M059J (cell line): ENCODE results near the gene CACNB2. TPM values are rescaled to one million over a fixed set of nuclear protein-coding genes. Genes with fewer than 3 reads are reported as not detected.
A peak's percentile ranks its signal among the peaks of the same experiment; 100 is the strongest.
"Not testable (repeated sequence)": the region's sequence is repeated elsewhere in the genome, so short reads cannot be mapped to it uniquely, and the experiment has no call there.

Experiments used
- DNase-seq: peaks from one replicate; pipeline ENCODE4 v3.0.0-alpha.2; 2012; ENCODE audit warnings: low read depth
- total RNA-seq: library from RNA; depleted of rRNA; stranded (reverse); fragments of >200 nt; shearing (Covaris generic); gene quantifications from 2 replicates; pipeline ENCODE4 v1.2.3, GENCODE V29; 2014

Gene CACNB2
- total RNA-seq, 1 experiment from 2014 or later = 0.52 TPM

DNA sequence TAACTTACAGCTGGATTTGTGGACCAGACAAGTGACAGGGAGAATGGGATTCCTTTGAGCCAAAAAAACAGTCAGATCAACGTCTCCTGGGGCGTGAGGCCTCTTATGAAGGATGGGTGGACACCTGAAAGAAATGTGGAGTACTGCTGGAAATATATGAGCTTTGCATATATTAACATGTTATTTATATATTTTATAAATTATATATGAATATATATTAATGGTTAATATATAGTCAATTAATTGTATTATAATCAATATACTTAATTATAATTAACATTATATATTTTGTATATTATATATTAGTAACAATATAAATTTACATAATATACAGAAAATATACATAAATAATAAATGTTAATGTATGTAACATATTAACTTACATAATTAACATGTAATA is 57.5 kb downstream of the CACNB2 start:
- no peak for DNase-seq

GRCh38 chr10:18201877-18202276 is 61.7 kb downstream of the CACNB2 start:
- DNase-seq = no peak

GRCh38 chr10:18202680-18203460 is 62.6 kb downstream of the CACNB2 start:
- no peak for DNase-seq

- no peak for DNase-seq
Measured at GRCh38 chr10:18203471-18203870, 63.2 kb downstream of the CACNB2 start.

GRCh38 chr10:18204039-18204835 is 64.0 kb downstream of the CACNB2 start:
- DNase-seq = peak; percentile 1

DNA sequence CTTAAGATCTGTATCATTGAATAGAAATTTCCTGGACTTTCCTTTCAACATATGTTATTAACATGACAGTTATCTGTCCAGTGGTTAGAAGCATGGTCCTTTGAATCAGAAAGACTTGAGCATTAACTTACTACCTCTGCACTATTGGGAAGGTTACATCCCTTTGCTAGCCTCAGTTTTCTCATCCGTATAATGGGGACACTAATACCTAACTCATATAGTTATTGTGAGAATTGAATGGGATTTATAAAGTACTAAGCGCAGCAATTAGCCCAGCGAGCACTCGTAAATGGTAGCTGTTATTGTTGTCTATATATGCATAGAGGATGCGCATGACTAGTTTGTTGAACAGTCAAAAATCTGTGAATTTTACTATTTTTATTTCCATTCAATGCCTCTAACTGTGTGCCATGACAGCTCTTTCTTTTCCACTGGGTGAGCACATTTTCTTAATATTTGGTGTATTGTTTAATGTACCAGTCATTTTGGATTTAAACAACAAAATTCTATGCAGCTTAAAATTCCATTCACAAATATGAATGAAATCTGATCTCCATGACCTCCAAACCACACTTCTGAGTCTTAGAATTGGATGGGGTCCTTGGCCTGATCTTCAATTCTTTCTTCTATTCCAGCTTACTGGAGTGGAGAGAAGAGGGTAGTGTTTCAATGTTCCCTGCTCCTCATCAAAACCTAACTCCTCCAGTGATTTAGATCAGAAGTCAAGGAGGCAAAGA is 65.0 kb downstream of the CACNB2 start:
- no peak for DNase-seq

DNA sequence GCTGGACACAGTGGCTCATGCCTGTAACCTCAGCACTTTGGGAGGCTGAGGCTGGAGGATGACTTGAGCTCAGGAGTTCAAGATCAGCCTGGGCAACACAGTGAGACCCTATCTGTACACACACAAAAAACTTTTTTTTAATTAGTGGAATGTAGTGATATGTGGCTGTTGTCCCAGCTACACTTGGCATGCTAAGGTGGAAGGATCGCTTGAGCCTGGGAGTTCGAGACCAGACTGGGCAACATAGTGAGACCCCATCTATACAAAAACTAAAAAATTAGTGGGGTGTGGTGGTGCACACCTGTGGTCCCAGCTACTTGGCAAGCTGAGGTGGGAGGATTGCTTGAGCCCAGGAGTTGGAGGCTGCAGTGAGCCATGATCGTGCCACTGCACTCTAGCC is 68.0 kb downstream of the CACNB2 start:
- DNase-seq = not testable (repeated sequence)

DNA sequence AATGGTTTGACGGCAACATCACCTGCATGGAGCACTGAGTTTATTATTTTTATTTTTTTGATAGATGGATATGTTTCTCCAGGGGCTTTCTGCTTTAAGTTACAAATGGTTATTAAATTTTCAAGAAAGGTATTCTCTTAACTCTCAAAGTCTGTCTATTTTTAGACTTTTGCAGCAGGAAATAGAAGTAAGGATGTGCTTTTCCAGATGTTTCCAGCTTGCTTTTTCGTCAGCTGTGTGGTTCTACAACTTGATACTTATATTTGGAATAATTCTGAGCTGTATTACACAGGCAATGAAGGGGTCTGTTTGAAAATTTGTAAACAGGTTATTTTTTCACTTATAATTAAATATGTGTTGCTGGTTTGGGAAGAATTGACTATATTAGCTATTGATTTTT is 69.0 kb downstream of the CACNB2 start:
- no peak for DNase-seq

GRCh38 chr10:18210711-18211110 is 70.5 kb downstream of the CACNB2 start:
- no peak for DNase-seq

- DNase-seq = no peak
Measured at GRCh38 chr10:18211862-18212261, 71.6 kb downstream of the CACNB2 start.

DNA sequence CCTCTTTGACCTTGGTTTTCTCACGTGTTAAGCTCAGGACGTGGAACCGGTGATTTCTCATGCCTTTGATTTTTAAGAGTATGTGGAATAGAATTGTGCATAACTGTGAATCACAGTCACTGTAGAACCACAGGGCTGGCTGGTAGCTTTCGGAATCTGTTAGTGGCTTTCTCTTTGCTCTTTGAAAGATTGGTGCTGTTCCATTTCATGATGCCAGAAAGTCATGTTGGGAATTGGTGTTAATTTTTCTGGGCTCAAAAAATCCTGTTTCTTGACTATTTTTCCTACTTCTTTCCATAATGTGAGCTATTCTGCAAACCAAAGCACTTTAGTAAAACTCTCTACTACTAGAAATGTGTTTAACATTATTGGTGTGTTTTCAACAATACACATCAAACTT is 73.0 kb downstream of the CACNB2 start:
- DNase-seq = no peak

GRCh38 chr10:18214691-18215563 is 74.7 kb downstream of the CACNB2 start:
- DNase-seq = peak; percentile 34

DNA sequence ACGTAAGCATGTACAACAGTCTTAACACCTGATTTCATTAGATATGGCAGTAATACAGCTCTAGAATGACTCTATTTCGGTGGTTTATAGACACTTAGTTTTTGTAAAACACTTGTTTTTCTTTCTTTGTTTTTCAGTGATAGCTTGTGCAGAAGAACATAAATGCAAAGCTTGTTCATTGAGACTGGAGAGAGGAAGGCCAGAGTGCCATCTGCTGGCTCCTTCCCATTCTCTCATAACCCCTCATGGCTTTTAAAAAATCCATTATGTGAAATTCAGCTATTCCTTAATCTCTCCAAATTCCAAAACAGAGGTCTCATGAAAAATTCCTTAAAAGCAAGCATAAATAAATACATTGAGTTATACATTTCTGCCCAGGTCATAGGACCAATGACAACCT is 76.3 kb downstream of the CACNB2 start:
- DNase-seq = peak; percentile 24

GRCh38 chr10:18217577-18217976 is 77.4 kb downstream of the CACNB2 start:
- DNase-seq = no peak

GRCh38 chr10:18219146-18219545 is 78.9 kb downstream of the CACNB2 start:
- no peak for DNase-seq

GRCh38 chr10:18221123-18221522 is 80.9 kb downstream of the CACNB2 start:
- DNase-seq = no peak

DNA sequence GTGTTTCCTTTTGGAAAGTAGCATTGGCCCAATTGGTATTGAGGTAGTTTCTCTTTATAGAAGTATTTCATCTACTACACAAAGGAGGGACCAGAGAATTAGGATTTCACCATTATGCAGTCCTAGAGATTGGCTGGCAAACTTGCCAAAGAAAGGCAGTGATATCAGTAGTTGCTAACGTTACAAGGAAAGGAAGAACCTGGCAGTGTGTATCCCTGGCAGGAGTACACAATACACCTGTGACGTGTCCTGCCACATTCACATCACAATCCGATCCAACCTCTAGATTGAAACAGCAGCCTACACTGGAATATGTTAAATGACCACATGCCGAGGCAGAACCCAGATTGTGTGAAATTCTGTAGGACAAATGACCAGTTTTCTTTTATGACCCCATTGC is 81.7 kb downstream of the CACNB2 start:
- DNase-seq = no peak

DNA sequence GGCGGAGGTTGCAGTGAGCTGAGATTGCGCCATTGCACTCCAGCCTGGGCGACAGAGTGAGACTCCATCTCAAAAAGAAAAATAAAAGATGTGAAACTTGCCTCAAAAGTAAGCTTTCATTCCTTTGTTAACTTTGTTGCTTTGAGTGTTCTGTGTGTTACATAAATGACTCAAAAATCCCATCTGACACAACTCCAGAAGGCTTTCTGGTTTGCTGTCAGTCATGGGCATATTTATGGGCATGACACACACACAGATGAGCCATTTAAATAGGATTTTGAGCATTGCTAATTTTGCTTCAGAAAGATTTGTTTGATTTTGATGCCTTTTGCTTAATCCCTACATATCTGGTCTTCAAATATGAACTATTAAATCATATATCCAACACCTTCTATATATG is 82.6 kb downstream of the CACNB2 start:
- DNase-seq = peak; percentile 25

GRCh38 chr10:18223898-18224297 is 83.7 kb downstream of the CACNB2 start:
- DNase-seq = no peak

- no peak for DNase-seq
Measured at GRCh38 chr10:18224626-18225445, 84.6 kb downstream of the CACNB2 start.

- DNase-seq = no peak
Measured at GRCh38 chr10:18226336-18226735, 86.1 kb downstream of the CACNB2 start.
